Natural killer cell treated with Interleukin-12 subunit alpha and Interleukin-12 subunit beta and Interleukin-15 and Interleukin-18, amount 100 ng/mL, for 72 hours (primary cell): ENCODE data around the gene DCTN4. TPM values are rescaled to one million over a fixed set of nuclear protein-coding genes. Genes with fewer than 3 reads are reported as not detected.
"Not testable (repeated sequence)": the region's sequence is repeated elsewhere in the genome, so short reads cannot be mapped to it uniquely, and the experiment has no call there.

Experiments
- ATAC-seq, 2 donors: fragments of 150-1000 bp; cut with Tn5 transposase in 1 of 2; sonication (Bioruptor Pico), chemical (Tn5 transposase) in 1 of 2; 2 replicates each; pipeline ENCODE4 v1.10.0; 2021
- DNase-seq: peaks from one replicate; pipeline ENCODE4 v3.0.0; 2022; ENCODE audit warnings: low spot score
- H3K27ac Mint-ChIP-seq, 2 donors: 1 replicate in 1 of 2; 2 replicates in 1 of 2; pipeline ENCODE4 v1.8.0; 2022; ENCODE audit warnings: mixed read lengths in 2 of 2, mild to moderate bottlenecking in 1 of 2, moderate library complexity in 1 of 2
- H3K27me3 Mint-ChIP-seq, 2 donors: 1 replicate in 1 of 2; 2 replicates in 1 of 2; pipeline ENCODE4 v1.8.0; 2022; ENCODE audit warnings: mixed read lengths in 2 of 2
- H3K36me3 Mint-ChIP-seq: one replicate; pipeline ENCODE4 v1.8.0; 2022; ENCODE audit warnings: mixed read lengths
- H3K4me1 Mint-ChIP-seq, 2 donors: 1 replicate in 1 of 2; 2 replicates in 1 of 2; pipeline ENCODE4 v1.8.0; 2022; ENCODE audit warnings: low read depth in 2 of 2, mixed read lengths in 2 of 2, mild to moderate bottlenecking in 1 of 2
- H3K4me3 Mint-ChIP-seq: one replicate; pipeline ENCODE4 v1.8.0; 2022; ENCODE audit warnings: mixed read lengths
- H3K9me3 Mint-ChIP-seq: 2 replicates; pipeline ENCODE4 v1.8.0; 2022; ENCODE audit warnings: mixed read lengths
- total RNA-seq, 2 donors: library from RNA; stranded (reverse); gene quantifications; one replicate each; pipeline ENCODE4 v1.2.3, GENCODE V29; 2022

Gene DCTN4
- total RNA-seq, 2 donors from 2014 or later: 54.1 to 68.8 TPM

- no peak for DNase-seq
- no peaks in the 10 kb centered on the region for H3K9me3 Mint-ChIP-seq
- no peak for ATAC-seq
- peaks cover 2 to 12% of the 10 kb centered on the region in 2 donors for H3K27me3 Mint-ChIP-seq
- H3K4me3 Mint-ChIP-seq: no peak overlapping the region
- peaks cover 28 to 33% of the 10 kb centered on the region in 2 donors for H3K4me1 Mint-ChIP-seq
- peaks cover 4% of the 10 kb centered on the region for H3K36me3 Mint-ChIP-seq
- peak overlapping the region in 1 of 2 donors; percentile 91 for H3K27ac Mint-ChIP-seq
Observed at GRCh38 chr5:150765799-150766169, 7.0 kb upstream of the DCTN4 start.

GRCh38 chr5:150765011-150765798, 6.4 kb upstream of the DCTN4 start:
- ATAC-seq: no peak
- Mint-ChIP-seq H3K4me3 (peak overlapping the region; percentile 13), H3K4me1 (peaks cover 25 to 29% of the 10 kb centered on the region in 2 donors), H3K9me3 (no peaks in the 10 kb centered on the region), H3K27me3 (peaks cover 2 to 12% of the 10 kb centered on the region in 2 donors), H3K36me3 (peaks cover 4% of the 10 kb centered on the region), H3K27ac (peak overlapping the region; percentile 91 to 94)
- no peak for DNase-seq

DNA sequence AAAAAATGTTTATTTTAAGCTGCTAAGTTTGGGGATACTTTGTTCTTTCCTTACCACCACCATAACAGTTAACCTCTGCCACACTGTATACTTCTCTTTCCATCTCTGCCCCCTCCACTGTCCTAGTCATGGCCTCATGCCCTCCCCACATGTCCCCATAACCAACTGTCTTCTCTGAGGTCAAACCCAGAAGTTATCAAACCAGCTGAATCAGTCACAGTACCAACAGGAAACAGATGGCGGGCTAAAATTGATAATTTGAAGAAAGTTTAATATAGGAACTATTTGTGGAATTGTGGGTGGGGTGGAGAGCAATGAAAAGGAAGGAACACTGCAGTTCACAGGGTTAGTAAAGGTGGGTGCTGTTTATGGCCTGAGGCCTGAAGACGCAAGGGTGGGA, 5.7 kb upstream of the DCTN4 start:
- H3K4me3 Mint-ChIP-seq: peak overlapping the region; percentile 13
- H3K9me3 Mint-ChIP-seq: no peaks in the 10 kb centered on the region
- DNase-seq (no peak), ATAC-seq (peak in 1 of 2 donors; percentile 49)
- peaks cover 26 to 31% of the 10 kb centered on the region in 2 donors for H3K4me1 Mint-ChIP-seq
- peaks cover 4% of the 10 kb centered on the region for H3K36me3 Mint-ChIP-seq
- H3K27ac Mint-ChIP-seq: peak overlapping the region; percentile 91 to 94
- H3K27me3 Mint-ChIP-seq: peaks cover 2 to 12% of the 10 kb centered on the region in 2 donors

DNA sequence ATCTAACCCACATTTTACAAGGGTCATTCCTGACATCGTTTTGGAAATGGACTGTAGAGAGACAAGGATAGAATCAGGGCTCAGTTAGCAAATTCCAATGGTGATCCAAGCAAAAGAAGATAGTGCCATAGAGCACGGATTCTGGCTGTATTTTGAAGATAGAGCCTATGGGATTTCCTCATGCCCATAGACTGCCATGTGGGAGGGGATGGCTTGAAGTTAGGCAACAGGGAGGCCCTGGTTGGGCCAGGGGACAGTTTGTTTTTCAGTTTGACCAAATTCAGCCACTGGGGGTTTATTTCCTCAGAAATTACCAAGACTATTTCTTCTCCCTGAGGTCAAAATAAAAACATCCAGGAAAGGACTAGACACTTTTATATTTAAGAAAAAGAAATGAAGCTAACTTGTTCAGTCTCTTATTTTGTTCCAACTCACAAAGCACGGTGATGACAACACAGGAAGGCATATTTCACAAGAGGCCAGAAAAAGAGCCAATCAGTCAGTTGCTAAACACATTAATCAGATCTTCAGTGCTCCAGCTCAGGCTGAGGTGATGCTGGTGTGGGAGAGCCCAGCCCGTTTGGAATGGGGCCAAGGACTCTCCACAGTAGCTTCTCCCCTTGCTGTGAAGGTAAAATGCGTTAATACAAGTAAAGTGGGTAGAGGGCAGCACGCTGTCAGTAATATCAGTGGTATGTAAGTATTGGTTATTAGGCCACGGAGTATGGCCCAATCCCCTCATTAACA, 4.4 kb upstream of the DCTN4 start:
- peak; percentile 69 for DNase-seq

DNA sequence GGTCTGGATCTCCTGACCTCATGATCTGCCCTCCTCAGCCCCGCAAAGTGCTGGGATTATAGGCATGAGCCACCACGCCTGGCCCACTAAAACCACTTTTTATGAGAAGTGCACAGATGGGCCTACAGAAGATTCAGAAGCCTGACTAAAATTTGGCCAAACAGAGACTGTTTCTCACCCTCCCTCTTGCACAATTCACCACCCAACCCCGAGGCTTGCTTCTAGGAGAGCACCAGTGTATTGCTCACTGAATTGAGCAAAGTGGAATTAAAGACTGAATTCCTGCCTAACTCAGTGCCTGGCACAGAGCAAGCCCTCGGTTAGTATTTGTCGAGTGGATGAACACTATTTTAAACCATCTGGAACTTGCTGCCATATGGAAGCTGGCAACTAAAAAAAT, 3.4 kb upstream of the DCTN4 start:
- peaks cover 0 to 7% of the 10 kb centered on the region in 2 donors for H3K27me3 Mint-ChIP-seq
- peak; percentile 71 for DNase-seq
- H3K9me3 Mint-ChIP-seq: no peaks in the 10 kb centered on the region
- no peak for ATAC-seq
- peaks cover 4% of the 10 kb centered on the region for H3K36me3 Mint-ChIP-seq
- H3K4me3 Mint-ChIP-seq: peak overlapping the region; percentile 72
- H3K4me1 Mint-ChIP-seq: peaks cover 36 to 39% of the 10 kb centered on the region in 2 donors
- H3K27ac Mint-ChIP-seq: peak overlapping the region; percentile 91 to 94

More for the DNA sequence above, 4.4 kb upstream of the DCTN4 start:
- H3K27me3 Mint-ChIP-seq: peaks cover 2 to 12% of the 10 kb centered on the region in 2 donors
- H3K4me1 Mint-ChIP-seq: peaks cover 32 to 37% of the 10 kb centered on the region in 2 donors
- H3K27ac Mint-ChIP-seq: peak overlapping the region; percentile 91 to 94
- no peaks in the 10 kb centered on the region for H3K9me3 Mint-ChIP-seq
- peaks cover 4% of the 10 kb centered on the region for H3K36me3 Mint-ChIP-seq
- ATAC-seq: no peak
- H3K4me3 Mint-ChIP-seq: peak overlapping the region; percentile 72

DNA sequence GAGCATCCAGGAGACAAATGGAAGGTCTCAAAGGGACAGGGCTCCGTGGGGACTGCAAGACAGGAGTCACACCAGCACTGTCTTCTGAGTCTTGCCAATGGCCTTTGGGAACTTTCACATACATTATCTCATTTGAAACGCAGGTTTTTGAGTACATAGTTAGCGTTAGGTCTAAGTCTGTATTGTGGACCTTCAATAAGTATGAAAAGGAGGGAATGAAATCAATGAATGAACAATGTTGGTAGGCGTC, 442 bp upstream of the DCTN4 start:
- peaks cover 17% of the 10 kb centered on the region for H3K36me3 Mint-ChIP-seq
- H3K27ac Mint-ChIP-seq: no peak overlapping the region
- DNase-seq (no peak), ATAC-seq (no peak)
- H3K9me3 Mint-ChIP-seq: no peaks in the 10 kb centered on the region
- peaks cover 0 to 6% of the 10 kb centered on the region in 2 donors for H3K27me3 Mint-ChIP-seq
- no peak overlapping the region for H3K4me3 Mint-ChIP-seq
- peaks cover 39 to 43% of the 10 kb centered on the region in 2 donors for H3K4me1 Mint-ChIP-seq

- Mint-ChIP-seq H3K27me3 (peaks cover 0 to 1% of the 10 kb centered on the region in 2 donors), H3K9me3 (no peaks in the 10 kb centered on the region), H3K4me1 (peaks cover 41 to 48% of the 10 kb centered on the region in 2 donors), H3K36me3 (peaks cover 22% of the 10 kb centered on the region), H3K4me3 (no peak overlapping the region), H3K27ac (no peak overlapping the region)
- peak; percentile 0 to 13 for ATAC-seq
- no peak for DNase-seq
Observed at GRCh38 chr5:150758203-150758530, 650 bp downstream of the DCTN4 start.

DNA sequence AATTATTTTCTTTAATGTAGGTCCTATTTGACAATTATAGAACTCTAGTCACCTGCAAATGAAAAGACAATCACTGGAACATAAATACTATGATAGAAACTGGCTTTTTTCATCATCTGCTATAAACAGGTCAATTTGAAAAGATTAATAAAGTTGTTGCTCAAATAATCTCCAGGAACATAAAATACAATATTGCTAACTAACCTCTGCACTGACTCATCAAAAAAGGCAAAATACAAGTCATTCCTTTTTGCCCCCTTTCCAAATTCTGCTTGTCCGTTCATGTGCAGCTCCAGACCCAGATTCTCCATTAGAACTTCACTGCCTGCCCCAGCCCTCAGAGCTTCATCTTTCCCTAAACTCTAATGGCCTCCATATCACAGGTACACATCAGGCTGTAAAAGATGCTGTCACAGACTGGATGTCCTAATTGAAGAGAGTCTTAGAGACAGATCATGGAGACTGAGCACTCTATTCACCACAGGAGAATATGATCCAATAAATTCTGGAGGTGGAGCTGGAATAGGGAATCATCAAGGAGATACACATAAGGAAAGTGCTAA, 1.6 kb downstream of the DCTN4 start:
- ATAC-seq: no peak
- no peak for DNase-seq
- Mint-ChIP-seq H3K36me3 (peaks cover 18% of the 10 kb centered on the region), H3K9me3 (no peaks in the 10 kb centered on the region), H3K27me3 (no peaks in the 10 kb centered on the region), H3K4me3 (no peak overlapping the region), H3K4me1 (peaks cover 34 to 38% of the 10 kb centered on the region in 2 donors), H3K27ac (no peak overlapping the region)

DNA sequence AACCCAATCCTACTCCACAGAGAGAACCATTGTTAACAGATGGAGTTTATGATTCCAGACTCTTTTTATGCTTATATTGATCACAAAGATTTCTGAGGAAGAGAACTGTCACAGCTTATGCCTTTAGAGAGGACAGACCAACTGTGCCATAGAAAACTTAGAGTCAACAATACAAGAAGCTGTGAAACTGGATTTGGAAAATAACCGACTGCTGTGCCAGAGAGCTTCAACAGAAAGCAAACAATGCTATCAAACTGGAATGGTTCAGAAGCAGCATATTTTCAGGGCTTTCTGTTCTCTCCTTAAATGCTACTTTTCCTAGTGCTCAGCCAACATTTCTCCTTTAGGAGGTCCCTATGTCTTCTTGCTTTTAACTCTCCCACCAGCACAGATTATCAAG, 5.0 kb downstream of the DCTN4 start:
- Mint-ChIP-seq H3K9me3 (no peaks in the 10 kb centered on the region), H3K36me3 (peaks cover 28% of the 10 kb centered on the region), H3K4me3 (no peak overlapping the region), H3K4me1 (peaks cover 42 to 52% of the 10 kb centered on the region in 2 donors), H3K27me3 (no peaks in the 10 kb centered on the region), H3K27ac (peak overlapping the region in 1 of 2 donors; percentile 13)
- DNase-seq: no peak
- no peak for ATAC-seq

- H3K27me3 Mint-ChIP-seq: no peaks in the 10 kb centered on the region
- H3K27ac Mint-ChIP-seq: peak overlapping the region in 1 of 2 donors; percentile 13
- DNase-seq (no peak), ATAC-seq (no peak)
- no peaks in the 10 kb centered on the region for H3K9me3 Mint-ChIP-seq
- no peak overlapping the region for H3K4me3 Mint-ChIP-seq
- H3K36me3 Mint-ChIP-seq: peaks cover 29% of the 10 kb centered on the region
- H3K4me1 Mint-ChIP-seq: peaks cover 42 to 53% of the 10 kb centered on the region in 2 donors
Observed at GRCh38 chr5:150753463-150753862, 5.4 kb downstream of the DCTN4 start.

DNA sequence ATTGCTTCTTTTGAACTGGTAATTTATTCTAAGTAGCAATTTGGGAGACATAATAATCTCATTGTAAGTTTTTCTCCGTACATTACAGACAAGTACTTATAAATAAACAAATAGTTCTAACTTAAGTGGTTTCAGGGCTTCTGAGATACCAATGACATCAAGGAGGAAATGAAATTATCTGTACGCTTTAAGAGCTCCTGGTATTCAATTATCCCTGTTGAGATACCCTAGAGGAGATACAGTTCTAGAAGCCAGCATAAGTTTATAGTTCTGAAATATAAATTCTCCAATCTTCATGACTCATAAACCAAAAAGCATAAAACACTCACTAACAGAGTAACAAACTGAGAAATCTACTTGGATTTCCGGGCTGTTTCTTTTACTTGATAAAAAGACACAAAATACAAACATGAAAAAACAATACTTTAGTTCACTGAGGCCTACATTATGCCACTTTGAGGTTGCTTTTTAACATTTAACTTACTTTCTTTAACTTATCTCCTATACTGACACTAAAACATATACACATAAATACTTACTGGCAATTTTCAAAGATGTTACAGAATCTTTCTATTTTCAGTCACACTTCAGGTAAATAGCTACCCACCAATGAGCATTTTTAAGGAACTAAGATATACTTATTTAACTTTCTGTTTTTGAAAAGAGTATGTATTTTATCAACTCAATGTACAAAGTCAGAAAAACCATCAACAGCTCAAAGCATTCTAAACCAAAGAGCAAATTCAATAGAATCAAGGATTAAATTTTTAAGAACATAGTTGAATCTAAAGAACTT, 7.5 kb downstream of the DCTN4 start:
- peaks cover 29% of the 10 kb centered on the region for H3K36me3 Mint-ChIP-seq
- H3K27ac Mint-ChIP-seq: peak overlapping the region in 1 of 2 donors; percentile 15
- no peak overlapping the region for H3K4me3 Mint-ChIP-seq
- DNase-seq (no peak), ATAC-seq (no peak)
- no peaks in the 10 kb centered on the region for H3K9me3 Mint-ChIP-seq
- peaks cover 41 to 47% of the 10 kb centered on the region in 2 donors for H3K4me1 Mint-ChIP-seq
- H3K27me3 Mint-ChIP-seq: no peaks in the 10 kb centered on the region

- Mint-ChIP-seq H3K4me3 (peak overlapping the region; percentile 9), H3K36me3 (peaks cover 28% of the 10 kb centered on the region), H3K9me3 (no peaks in the 10 kb centered on the region), H3K27ac (peak overlapping the region; percentile 6 to 15), H3K27me3 (no peaks in the 10 kb centered on the region), H3K4me1 (peaks cover 40 to 46% of the 10 kb centered on the region in 2 donors)
- ATAC-seq (no peak), DNase-seq (no peak)
Observed at GRCh38 chr5:150750469-150750868, 8.3 kb downstream of the DCTN4 start.

GRCh38 chr5:150743142-150743488, 15.7 kb downstream of the DCTN4 start:
- not testable (repeated sequence) for H3K9me3 Mint-ChIP-seq, DNase-seq, ATAC-seq, H3K27me3 Mint-ChIP-seq, H3K4me3 Mint-ChIP-seq
- peaks cover 26% of the 10 kb centered on the region for H3K36me3 Mint-ChIP-seq
- peak overlapping the region; percentile 66 to 95 for H3K27ac Mint-ChIP-seq
- peaks cover 49 to 55% of the 10 kb centered on the region in 2 donors for H3K4me1 Mint-ChIP-seq
